ENCODE results near the gene GID8. TPM values are rescaled to one million over a fixed set of nuclear protein-coding genes. Genes with fewer than 3 reads are reported as not detected.

The GID8 gene
- total and polyA plus RNA-seq, 2 of the 13 experiments (the other 11 are each of a cell fraction or from before 2014, with no cell fraction given): 39.6 to 59.8 TPM

- peak; percentile 86; the same call in 1 of the 2 replicates for TF ChIP-seq ZNF292 (CRISPR knock-in tag; IDR thresholded peaks at IDR 0.05; ENCODE audit: borderline replicate concordance, low read depth)
- TF ChIP-seq JARID2 (CRISPR knock-in tag; IDR thresholded peaks at IDR 0.05; ENCODE audit: insufficient replicate concordance): peak; percentile 17
- TF ChIP-seq ZNF44 (CRISPR knock-in tag; IDR thresholded peaks at IDR 0.05): peak; percentile 78; the same call in 1 of the 2 replicates
- TF ChIP-seq PHF5A (CRISPR knock-in tag; IDR thresholded peaks at IDR 0.05; ENCODE audit: low read depth, unreplicated experiment): peak; percentile 92
- peak; percentile 21 for TF ChIP-seq HNRNPH1 (optimal IDR thresholded peaks at IDR 0.05; ENCODE audit: low read depth, low read length)
- TF ChIP-seq PPARG (CRISPR knock-in tag; conservative IDR thresholded peaks at IDR 0.05): peak; percentile 84
- peak; percentile 86 for TF ChIP-seq ZNF121 (CRISPR knock-in tag; IDR thresholded peaks at IDR 0.05)
- TF ChIP-seq MXD4 (CRISPR knock-in tag; IDR thresholded peaks at IDR 0.05): peak; percentile 93; the same call in 1 of the 2 replicates
- peak; percentile 77 for TF ChIP-seq NFKBIZ (CRISPR knock-in tag; IDR thresholded peaks at IDR 0.05)
- TF ChIP-seq ZNF18 (CRISPR knock-in tag; IDR thresholded peaks at IDR 0.05; ENCODE audit: insufficient replicate concordance): peak; percentile 99
- TF ChIP-seq ZNF766 (CRISPR knock-in tag; IDR thresholded peaks at IDR 0.05; ENCODE audit: borderline replicate concordance): peak; percentile 42; the same call in 1 of the 2 replicates
- TF ChIP-seq IRF9 (CRISPR knock-in tag; IDR thresholded peaks at IDR 0.05; ENCODE audit: borderline replicate concordance): peak; percentile 76
- TF ChIP-seq SNAPC4 (CRISPR knock-in tag; IDR thresholded peaks at IDR 0.05): peak; percentile 72; the same call in 1 of the 2 replicates
- TF ChIP-seq ZNF460 (CRISPR knock-in tag; IDR thresholded peaks at IDR 0.05; ENCODE audit: borderline replicate concordance): peak; percentile 99
- TF ChIP-seq ZNF367 (CRISPR knock-in tag; IDR thresholded peaks at IDR 0.05; ENCODE audit: borderline replicate concordance): no peak
- TF ChIP-seq ZNF24 (IDR thresholded peaks at IDR 0.05): 0 out of 2 replicates have a peak, but pooled peaks have one; percentile 39
- no peak for TF ChIP-seq GPBP1L1 (CRISPR knock-in tag; IDR thresholded peaks at IDR 0.05)
- TF ChIP-seq ZFP41 (CRISPR knock-in tag; IDR thresholded peaks at IDR 0.05; ENCODE audit: borderline replicate concordance): peak; percentile 48; the same call in 1 of the 2 replicates
- TF ChIP-seq ZSCAN29 (CRISPR knock-in tag; conservative IDR thresholded peaks at IDR 0.05): peak; percentile 90
- peak; percentile 62; the same call in 1 of the 2 replicates for TF ChIP-seq SP4 (CRISPR knock-in tag; IDR thresholded peaks at IDR 0.05)
Observed at GRCh38 chr20:62916703-62917476, 21.1 kb upstream of the GID8 start (continued).
